GM12891 (cell line): ENCODE data around the gene CRTC2.

Source experiments
- DNase-seq: peaks from one replicate; pipeline ENCODE4 v3.0.0; 2011; ENCODE audit warnings: low spot score; ENCODE audit not compliant: insufficient read length
- FAIRE-seq: peaks from 2 replicates; lab custom pipeline; 2011; peaks lifted over from hg19 to GRCh38; lab: Jason Lieb, UNC
- PAX5 ChIP-seq: IDR thresholded peaks from 2 replicates; pipeline ENCODE4 v1.6.1; 2011; ENCODE audit warnings: low read length, moderate library complexity, mild to moderate bottlenecking; ENCODE audit not compliant: insufficient read depth, severe bottlenecking
- POLR2A ChIP-seq: IDR thresholded peaks from 2 replicates; pipeline ENCODE4 v1.6.1; 2011; ENCODE audit warnings: low read depth, low read length, control low read depth
- POLR2AphosphoS5 ChIP-seq: IDR thresholded peaks from 2 replicates; pipeline ENCODE4 v1.6.1; 2011; ENCODE audit warnings: low read depth, low read length, control low read depth
- POU2F2 ChIP-seq: IDR thresholded peaks from 2 replicates; pipeline ENCODE4 v1.6.1; 2011; ENCODE audit warnings: low read depth, mild to moderate bottlenecking, control low read depth, low read length, moderate library complexity
- SPI1 ChIP-seq: IDR thresholded peaks from 2 replicates; pipeline ENCODE4 v1.6.1; 2011; ENCODE audit warnings: low read depth, low read length, control low read depth
- TAF1 ChIP-seq: IDR thresholded peaks from 2 replicates; pipeline ENCODE4 v1.6.1; 2011; ENCODE audit warnings: low read depth, low read length, control low read depth

The CRTC2 gene

GRCh38 chr1:153929981-153930948, 28.1 kb downstream of the CRTC2 start:
- no peak for FAIRE-seq
- no peak for DNase-seq
- TF ChIP-seq TAF1 (no peak), SPI1 (no peak), POLR2AphosphoS5 (no peak), POU2F2 (no peak), POLR2A (no peak), PAX5 (no peak)

GRCh38 chr1:153929426-153929825, 29.0 kb downstream of the CRTC2 start:
- DNase-seq (no peak), FAIRE-seq (no peak)
- no peak for TF ChIP-seq SPI1
- TF ChIP-seq TAF1 = no peak
- TF ChIP-seq POLR2A = no peak
- no peak for TF ChIP-seq PAX5

DNA sequence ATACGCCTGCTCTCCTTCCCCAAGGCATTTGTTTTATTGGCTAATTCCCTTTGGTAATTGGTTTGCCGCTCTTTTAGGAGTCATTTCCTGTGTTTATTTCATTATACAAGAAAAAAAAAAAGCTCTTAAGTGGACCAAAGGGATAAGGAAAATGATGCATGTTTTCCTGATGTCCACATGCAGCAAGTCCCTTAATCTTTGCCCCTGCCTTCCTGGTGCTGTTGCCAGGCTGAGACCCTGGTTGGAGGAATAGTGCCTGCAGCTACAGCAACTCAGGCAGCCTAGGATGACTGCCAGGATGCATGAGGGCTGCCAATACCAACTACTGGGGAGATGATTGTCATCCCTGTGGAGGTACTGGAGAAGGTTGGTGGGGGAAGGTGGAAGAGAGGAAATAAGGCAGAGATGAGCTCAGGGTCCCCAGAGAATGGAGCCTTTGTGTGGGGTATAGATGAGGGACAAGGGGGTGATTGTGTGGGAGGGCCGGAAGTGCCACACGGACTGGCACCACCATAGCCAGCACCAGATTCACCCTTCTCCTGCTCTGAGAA, 29.5 kb downstream of the CRTC2 start:
- FAIRE-seq (no peak), DNase-seq (no peak)
- no peak for TF ChIP-seq TAF1
- no peak for TF ChIP-seq POU2F2
- no peak for TF ChIP-seq POLR2AphosphoS5
- TF ChIP-seq PAX5 = no peak

- DNase-seq = no peak
- no peak for FAIRE-seq
- TF ChIP-seq TAF1 (no peak), POLR2A (no peak), POLR2AphosphoS5 (no peak), SPI1 (peak; percentile 16; the same call in 1 of the 2 replicates), PAX5 (no peak), POU2F2 (no peak)
These were observed 30.2 kb downstream of the CRTC2 start for GRCh38 chr1:153928245-153928644.

DNA sequence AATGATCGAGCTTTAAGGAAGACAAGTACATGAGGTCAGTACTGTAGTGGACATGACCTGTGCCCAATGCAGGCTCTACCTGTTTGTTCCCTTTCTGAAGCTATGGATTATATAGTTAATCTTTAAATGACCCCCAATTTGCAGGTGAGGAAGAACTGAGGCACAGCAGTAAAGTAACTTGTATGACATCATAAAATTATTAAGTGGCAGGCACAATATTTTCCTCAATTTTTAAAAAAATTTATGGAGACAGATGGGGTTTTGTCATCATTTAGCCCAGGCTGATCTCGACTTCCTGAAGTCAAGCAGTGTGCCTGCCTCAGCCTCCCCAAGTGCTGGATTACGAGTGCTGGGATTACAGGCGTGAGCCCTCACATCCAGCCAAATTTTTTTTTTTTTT, 32.0 kb downstream of the CRTC2 start:
- TF ChIP-seq POU2F2 (no peak), POLR2AphosphoS5 (no peak)
- no peak for FAIRE-seq
- no peak for DNase-seq

DNA sequence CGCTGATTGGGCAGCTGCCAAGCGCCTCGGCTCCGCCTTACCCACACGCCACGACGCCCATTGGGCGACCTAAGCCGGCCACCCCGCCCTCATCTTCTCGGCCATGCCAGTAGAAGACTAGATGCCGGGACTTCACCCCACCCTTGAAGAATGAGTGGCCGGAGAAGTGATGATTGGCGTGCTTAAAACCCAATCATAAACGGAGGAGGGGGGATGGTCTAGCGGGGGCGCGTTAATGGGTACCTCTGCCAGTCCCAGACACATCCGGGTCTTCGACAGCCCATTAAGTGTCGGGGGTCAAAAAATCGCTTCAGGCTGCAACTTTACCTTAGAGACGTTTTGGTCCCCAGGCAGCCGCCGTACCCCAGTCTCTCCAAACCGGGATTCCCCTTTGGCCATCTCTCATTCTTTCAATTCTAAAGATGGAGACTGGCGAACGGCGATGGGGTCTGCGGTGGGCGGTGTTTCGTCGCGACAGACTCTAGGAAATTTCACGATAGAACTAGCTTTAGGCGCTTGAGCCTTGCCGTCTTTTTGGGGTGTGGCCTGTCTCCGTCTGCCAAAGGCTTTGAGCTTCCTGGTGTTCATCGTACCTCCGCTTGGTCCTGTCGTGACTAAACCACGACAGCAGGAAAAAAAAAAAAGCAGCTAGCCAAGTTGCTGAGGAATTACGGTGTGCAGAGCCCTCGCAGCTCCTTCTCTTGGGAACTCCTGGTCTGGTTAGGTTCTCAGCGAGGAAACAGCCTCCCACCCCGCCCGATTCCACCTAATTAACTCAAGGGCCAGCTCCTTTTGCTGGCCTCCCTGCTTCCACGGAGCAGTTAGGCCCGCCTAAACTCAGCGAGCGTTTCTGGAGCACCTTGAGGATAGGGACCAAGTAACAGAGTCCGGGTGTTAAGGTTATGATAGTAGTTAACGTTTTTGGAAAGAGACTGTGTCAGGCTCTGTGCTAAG, 35.2 kb downstream of the CRTC2 start, which contains the start of gene GATAD2B:
Gene GATAD2B (minus strand): TSS at position 1 of the 954 bp plus-strand sequence. CDS start 94,625 bp downstream, outside the sequence.
- FAIRE-seq (peak; percentile 90), DNase-seq (peak; percentile 82)
- TF ChIP-seq TAF1 (peak; percentile 83; the same call in 1 of the 2 replicates), PAX5 (no peak), SPI1 (no peak), POLR2AphosphoS5 (peak; percentile 74), POU2F2 (peak; percentile 75; the same call in 1 of the 2 replicates), POLR2A (peak; percentile 61)

DNA sequence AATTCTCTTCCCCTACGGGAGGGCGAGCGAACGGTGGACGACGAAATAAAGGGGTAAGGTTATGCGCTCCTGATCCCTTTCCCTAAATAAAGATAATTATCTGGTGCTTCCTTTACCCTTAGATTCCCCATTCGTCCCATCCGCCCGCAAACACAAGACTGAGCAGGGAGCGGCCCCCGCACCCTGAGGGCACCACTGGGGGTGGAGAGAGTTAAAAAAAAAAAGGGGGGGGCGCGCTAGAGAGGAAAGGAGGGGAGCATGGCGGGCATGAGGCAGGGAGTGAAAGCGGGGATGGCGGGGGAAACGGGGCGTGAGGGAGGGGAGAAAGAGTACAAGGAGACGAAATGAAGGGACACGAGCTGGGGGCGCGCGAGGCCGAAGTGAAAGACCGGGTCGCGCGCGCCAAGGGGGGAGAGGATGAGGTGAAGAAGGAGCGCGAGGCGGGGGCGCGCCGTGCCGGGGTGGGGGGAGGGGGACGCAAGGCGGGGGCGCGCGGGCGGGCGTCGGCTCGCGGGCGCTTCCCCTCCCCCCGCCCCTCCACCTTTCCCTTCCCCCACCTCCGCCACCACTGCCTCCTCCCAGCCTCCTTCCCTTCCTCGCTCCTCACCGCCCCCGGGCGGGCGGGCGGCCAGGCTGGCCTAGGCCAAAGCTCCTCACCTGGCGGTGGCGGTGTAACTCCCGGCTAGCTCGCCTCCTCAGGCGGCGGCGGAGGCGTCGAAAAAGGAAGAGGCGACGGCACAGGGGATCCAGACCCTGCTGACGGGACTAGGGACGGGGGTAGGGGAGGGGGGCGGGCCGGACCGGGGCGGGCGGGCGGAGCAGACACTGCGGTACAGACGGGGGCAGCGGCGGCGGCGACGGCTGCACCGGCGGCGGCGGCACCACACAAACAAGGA, 36.1 kb downstream of the CRTC2 start:
- FAIRE-seq = no peak
- TF ChIP-seq POU2F2 (no peak), SPI1 (no peak), POLR2A (peak; percentile 32; the same call in 1 of the 2 replicates)
- DNase-seq = peak; percentile 41

- TF ChIP-seq PAX5 (no peak), TAF1 (no peak)
- DNase-seq (no peak), FAIRE-seq (no peak)
These were observed 36.7 kb downstream of the CRTC2 start for GRCh38 chr1:153921803-153922075.

- 0 out of 2 replicates have a peak, but pooled peaks have one; percentile 33 for TF ChIP-seq POLR2AphosphoS5
- TF ChIP-seq POU2F2 = no peak
- no peak for TF ChIP-seq POLR2A
- FAIRE-seq (no peak), DNase-seq (no peak)
These were observed 37.2 kb downstream of the CRTC2 start for GRCh38 chr1:153921080-153921802.
